Retinal pigment epithelial cell (primary cell): ENCODE measurements around the gene MCHR1.

Experiments
- DNase-seq: peaks from one replicate; pipeline ENCODE4 v3.0.0-alpha.2; 2010; ENCODE audit warnings: low read depth
- H3K4me3 ChIP-seq: 2 replicates; pipeline ENCODE4 v1.5.1; 2011; ENCODE audit warnings: mild to moderate bottlenecking, low read length, control low read depth, moderate library complexity
- TF ChIP-seq, protein P1 (sequence below): conservative IDR thresholded peaks from 2 replicates; pipeline ENCODE4 v1.5.1; 2011; ENCODE audit warnings: low read depth, low read length, control low read depth, inconsistent platforms

Gene MCHR1

GRCh38 chr22:40720538-40721256 lies 41.4 kb downstream of the MCHR1 start:
- no peak for DNase-seq
- TF ChIP-seq, protein P1, sequence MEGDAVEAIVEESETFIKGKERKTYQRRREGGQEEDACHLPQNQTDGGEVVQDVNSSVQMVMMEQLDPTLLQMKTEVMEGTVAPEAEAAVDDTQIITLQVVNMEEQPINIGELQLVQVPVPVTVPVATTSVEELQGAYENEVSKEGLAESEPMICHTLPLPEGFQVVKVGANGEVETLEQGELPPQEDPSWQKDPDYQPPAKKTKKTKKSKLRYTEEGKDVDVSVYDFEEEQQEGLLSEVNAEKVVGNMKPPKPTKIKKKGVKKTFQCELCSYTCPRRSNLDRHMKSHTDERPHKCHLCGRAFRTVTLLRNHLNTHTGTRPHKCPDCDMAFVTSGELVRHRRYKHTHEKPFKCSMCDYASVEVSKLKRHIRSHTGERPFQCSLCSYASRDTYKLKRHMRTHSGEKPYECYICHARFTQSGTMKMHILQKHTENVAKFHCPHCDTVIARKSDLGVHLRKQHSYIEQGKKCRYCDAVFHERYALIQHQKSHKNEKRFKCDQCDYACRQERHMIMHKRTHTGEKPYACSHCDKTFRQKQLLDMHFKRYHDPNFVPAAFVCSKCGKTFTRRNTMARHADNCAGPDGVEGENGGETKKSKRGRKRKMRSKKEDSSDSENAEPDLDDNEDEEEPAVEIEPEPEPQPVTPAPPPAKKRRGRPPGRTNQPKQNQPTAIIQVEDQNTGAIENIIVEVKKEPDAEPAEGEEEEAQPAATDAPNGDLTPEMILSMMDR, result no peak
- H3K4me3 ChIP-seq, result no peak overlapping the region

DNA sequence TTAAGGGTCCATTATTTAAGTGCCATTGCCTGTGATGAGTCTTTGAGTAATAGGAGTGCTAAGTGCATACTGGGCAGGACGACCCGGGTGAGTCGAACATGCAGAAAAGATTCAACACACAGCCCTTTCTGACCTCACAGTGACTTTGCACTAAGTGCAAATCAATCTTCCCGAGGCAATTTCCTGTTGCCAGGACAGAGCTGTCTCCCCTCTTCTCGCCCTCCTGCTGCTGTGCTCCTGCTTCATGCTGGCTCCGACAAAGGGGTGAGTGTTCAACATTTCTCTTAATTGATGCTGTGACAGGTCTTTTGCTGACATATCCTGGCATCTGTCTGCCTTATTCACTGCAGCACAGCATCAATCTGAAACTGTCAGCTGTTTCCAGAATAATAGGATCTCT lies 42.0 kb downstream of the MCHR1 start:
- TF ChIP-seq, protein P1, result no peak
- no peak for DNase-seq
- no peak overlapping the region for H3K4me3 ChIP-seq

DNA sequence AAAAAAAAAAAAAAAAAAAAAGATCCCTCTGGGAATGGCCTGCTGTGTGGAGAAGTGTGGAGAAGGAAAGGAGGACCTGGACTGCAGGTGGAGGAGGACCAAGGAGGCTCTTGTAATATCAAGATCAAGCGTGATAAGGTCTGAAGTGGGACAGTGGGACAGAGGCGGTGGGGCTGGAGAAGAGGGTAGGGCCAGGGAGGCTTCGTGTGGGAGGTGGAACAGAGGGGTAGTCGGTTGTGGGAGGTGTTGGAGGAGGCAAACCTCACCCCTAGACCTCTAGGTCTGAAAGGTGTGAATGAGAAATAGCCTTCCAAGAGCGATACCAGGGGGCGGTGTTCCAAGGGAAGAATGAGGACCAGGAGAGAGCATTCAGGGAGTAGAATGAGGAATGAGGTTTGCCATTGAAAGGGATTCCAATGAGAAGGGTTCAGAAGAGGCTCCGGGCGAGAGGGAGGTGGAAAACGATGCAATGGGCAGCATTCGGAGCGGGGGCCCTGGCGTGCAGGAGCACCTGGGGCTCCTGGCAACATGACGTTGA lies 44.2 kb downstream of the MCHR1 start:
- TF ChIP-seq, protein P1, result no peak
- no peak for DNase-seq
- H3K4me3 ChIP-seq, result no peak overlapping the region

DNA sequence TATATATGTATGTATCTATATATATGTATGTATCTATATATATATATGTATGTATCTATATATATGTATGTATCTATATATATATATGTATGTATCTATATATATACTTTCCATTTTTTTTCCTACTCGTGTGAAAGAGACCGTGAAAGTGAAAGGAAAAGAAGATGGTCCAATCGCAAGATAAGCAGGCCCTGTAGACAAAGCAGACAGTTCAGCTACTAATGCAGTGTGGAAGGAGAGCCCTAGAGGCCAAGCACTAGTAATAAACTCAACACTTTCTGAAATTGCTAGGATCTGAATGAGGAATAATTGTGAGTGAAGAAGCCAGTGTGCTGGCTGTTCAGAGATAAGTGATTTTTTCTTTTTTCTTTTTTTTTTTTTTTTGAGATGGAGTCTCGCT lies 47.2 kb downstream of the MCHR1 start:
- TF ChIP-seq, protein P1, result no peak
- no peak overlapping the region for H3K4me3 ChIP-seq
- no peak for DNase-seq

- TF ChIP-seq, protein P1, result no peak
- no peak for DNase-seq
- no peak overlapping the region for H3K4me3 ChIP-seq
Observed at GRCh38 chr22:40727070-40727963, 48.0 kb downstream of the MCHR1 start.

- DNase-seq, result no peak
- H3K4me3 ChIP-seq, result no peak overlapping the region
- TF ChIP-seq, protein P1, result no peak
Observed at GRCh38 chr22:40727964-40728615, 48.8 kb downstream of the MCHR1 start.
